ENCODE measurements around the gene TMEM39B. TPM values are rescaled to one million over a fixed set of nuclear protein-coding genes. Genes with fewer than 3 reads are reported as not detected.
"Not testable (repeated sequence)": the region's sequence is repeated elsewhere in the genome, so short reads cannot be mapped to it uniquely, and the experiment has no call there.

TMEM39B gene
- polyA plus RNA-seq, 1 donor from 2014 or later: 18.1 TPM

DNA sequence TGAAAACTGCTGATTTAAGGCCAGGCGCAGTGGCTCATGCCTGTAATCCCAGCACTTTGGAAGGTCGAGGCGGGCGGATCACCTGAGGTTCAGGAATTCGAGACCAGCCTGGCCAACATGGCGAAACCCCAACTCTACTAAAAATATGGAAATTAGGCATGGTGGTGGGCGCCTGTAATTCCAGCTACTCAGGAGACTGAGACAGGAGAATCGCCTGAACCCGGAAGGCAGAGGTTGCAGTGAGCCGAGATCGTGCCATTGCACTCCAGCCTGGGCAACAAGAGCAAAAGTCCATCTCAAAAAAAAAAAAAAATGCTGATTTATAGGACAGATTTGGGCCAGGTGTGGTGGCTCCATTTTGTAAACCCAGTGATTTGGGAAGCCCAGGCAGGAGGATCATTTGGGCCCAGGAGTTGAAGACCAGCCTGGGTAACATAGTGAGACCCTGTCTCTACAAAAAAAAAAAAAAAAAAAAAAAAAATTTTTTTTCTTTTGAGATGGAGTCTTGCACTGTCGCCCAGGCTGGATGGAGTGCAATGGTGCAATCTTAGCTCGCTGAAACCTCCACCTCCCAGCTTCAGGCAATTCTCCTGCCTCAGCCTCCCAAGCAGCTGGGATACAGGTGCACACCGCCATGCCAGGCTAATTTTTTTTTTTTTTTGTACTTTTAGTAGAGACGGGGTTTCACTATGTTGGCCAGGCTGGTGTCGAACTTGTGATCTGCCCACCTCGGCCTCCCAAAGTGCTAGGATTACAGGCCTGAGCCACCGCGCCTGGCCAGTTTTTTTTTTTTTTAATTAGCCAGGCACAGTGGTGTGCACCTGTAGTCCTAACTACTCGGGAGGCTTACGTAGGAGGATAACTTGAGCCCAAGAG is 6.9 kb upstream of the TMEM39B start:
- not testable (repeated sequence) for H3K9me2 ChIP-seq (ENCODE audit: insufficient read depth, low read length); H3K9ac ChIP-seq (ENCODE audit: low read length); H3K27ac ChIP-seq (ENCODE audit: low read length); H3K36me3 ChIP-seq (ENCODE audit: insufficient read depth, low read length); H2AFZ ChIP-seq (ENCODE audit: low read depth, low read length); H3K4me3 ChIP-seq (ENCODE audit: low read length); H3F3A ChIP-seq (ENCODE audit: insufficient read depth, low read length, poor library complexity, severe bottlenecking); H3K79me2 ChIP-seq (replicated peaks; ENCODE audit: insufficient read depth, low read length); H3K9me3 ChIP-seq (ENCODE audit: low read length); H4K20me1 ChIP-seq (ENCODE audit: insufficient read depth); H3K4me2 ChIP-seq (ENCODE audit: low read length); H3K27me3 ChIP-seq (ENCODE audit: insufficient read depth, low read depth, low read length)
- peak; percentile 20 for TF ChIP-seq POLR2AphosphoS5 (IDR thresholded peaks at IDR 0.05)

DNA sequence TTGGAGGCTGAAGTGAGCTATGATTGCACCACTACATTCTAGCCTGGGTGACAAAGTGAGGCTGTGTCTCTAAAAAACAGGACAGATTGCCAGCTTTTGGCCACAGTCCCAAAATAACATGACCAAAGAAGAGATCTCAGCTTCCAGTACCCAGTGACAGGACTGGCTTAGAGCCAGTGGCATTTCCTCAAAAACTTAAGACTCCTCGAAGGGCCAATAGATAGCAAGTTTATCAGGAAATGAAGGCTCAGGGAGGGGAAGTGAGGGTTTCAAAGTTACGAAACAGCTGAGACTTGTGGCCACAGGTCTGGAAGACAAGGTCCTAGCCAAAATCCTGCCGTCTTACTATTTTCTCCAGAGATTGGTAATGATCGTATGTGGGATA is 6.3 kb upstream of the TMEM39B start:
- Histone ChIP-seq H3K4me2 (ENCODE audit: low read length) (no peak overlapping the region), H3K4me3 (ENCODE audit: low read length) (no peak overlapping the region), H3K9me2 (ENCODE audit: insufficient read depth, low read length) (no peaks in the 10 kb centered on the region), H3K9me3 (ENCODE audit: low read length) (no peaks in the 10 kb centered on the region), H4K20me1 (ENCODE audit: insufficient read depth) (no peaks in the 10 kb centered on the region), H3K9ac (ENCODE audit: low read length) (no peak overlapping the region), H3F3A (ENCODE audit: insufficient read depth, low read length, poor library complexity, severe bottlenecking) (peaks cover 4% of the 10 kb centered on the region), H2AFZ (ENCODE audit: low read depth, low read length) (no peak overlapping the region), H3K79me2 (replicated peaks; ENCODE audit: insufficient read depth, low read length) (no peaks in the 10 kb centered on the region), H3K27me3 (ENCODE audit: insufficient read depth, low read depth, low read length) (no peaks in the 10 kb centered on the region), H3K36me3 (ENCODE audit: insufficient read depth, low read length) (peaks cover 4% of the 10 kb centered on the region), H3K27ac (ENCODE audit: low read length) (no peak overlapping the region)
- TF ChIP-seq POLR2AphosphoS5 (IDR thresholded peaks at IDR 0.05): no peak
- TF ChIP-seq EP300 (conservative IDR thresholded peaks at IDR 0.05; ENCODE audit: poor library complexity, severe bottlenecking): no peak
- TF ChIP-seq, protein P1, sequence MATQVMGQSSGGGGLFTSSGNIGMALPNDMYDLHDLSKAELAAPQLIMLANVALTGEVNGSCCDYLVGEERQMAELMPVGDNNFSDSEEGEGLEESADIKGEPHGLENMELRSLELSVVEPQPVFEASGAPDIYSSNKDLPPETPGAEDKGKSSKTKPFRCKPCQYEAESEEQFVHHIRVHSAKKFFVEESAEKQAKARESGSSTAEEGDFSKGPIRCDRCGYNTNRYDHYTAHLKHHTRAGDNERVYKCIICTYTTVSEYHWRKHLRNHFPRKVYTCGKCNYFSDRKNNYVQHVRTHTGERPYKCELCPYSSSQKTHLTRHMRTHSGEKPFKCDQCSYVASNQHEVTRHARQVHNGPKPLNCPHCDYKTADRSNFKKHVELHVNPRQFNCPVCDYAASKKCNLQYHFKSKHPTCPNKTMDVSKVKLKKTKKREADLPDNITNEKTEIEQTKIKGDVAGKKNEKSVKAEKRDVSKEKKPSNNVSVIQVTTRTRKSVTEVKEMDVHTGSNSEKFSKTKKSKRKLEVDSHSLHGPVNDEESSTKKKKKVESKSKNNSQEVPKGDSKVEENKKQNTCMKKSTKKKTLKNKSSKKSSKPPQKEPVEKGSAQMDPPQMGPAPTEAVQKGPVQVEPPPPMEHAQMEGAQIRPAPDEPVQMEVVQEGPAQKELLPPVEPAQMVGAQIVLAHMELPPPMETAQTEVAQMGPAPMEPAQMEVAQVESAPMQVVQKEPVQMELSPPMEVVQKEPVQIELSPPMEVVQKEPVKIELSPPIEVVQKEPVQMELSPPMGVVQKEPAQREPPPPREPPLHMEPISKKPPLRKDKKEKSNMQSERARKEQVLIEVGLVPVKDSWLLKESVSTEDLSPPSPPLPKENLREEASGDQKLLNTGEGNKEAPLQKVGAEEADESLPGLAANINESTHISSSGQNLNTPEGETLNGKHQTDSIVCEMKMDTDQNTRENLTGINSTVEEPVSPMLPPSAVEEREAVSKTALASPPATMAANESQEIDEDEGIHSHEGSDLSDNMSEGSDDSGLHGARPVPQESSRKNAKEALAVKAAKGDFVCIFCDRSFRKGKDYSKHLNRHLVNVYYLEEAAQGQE (IDR thresholded peaks at IDR 0.05; ENCODE audit: borderline replicate concordance): no peak
- TF ChIP-seq TAF1 (IDR thresholded peaks at IDR 0.05; ENCODE audit: low read depth): no peak
- TF ChIP-seq SMC3 (conservative IDR thresholded peaks at IDR 0.05; ENCODE audit: poor library complexity): no peak
- TF ChIP-seq RAD21 (conservative IDR thresholded peaks at IDR 0.05): no peak

GRCh38 chr1:32068957-32069588 is 3.7 kb upstream of the TMEM39B start:
- H2AFZ ChIP-seq (ENCODE audit: low read depth, low read length): no peak overlapping the region
- H3F3A ChIP-seq (ENCODE audit: insufficient read depth, low read length, poor library complexity, severe bottlenecking): no peaks in the 10 kb centered on the region
- no peak overlapping the region for H3K4me3 ChIP-seq (ENCODE audit: low read length)
- H3K36me3 ChIP-seq (ENCODE audit: insufficient read depth, low read length): no peaks in the 10 kb centered on the region
- H3K9me3 ChIP-seq (ENCODE audit: low read length): no peaks in the 10 kb centered on the region
- no peaks in the 10 kb centered on the region for H3K9me2 ChIP-seq (ENCODE audit: insufficient read depth, low read length)
- no peak overlapping the region for H3K9ac ChIP-seq (ENCODE audit: low read length)
- no peak overlapping the region for H3K27ac ChIP-seq (ENCODE audit: low read length)
- H4K20me1 ChIP-seq (ENCODE audit: insufficient read depth): no peaks in the 10 kb centered on the region
- no peaks in the 10 kb centered on the region for H3K27me3 ChIP-seq (ENCODE audit: insufficient read depth, low read depth, low read length)
- no peak overlapping the region for H3K4me2 ChIP-seq (ENCODE audit: low read length)
- TF ChIP-seq POLR2AphosphoS5 (IDR thresholded peaks at IDR 0.05) (peak; percentile 23), TAF1 (IDR thresholded peaks at IDR 0.05; ENCODE audit: low read depth) (no peak)
- H3K79me2 ChIP-seq (replicated peaks; ENCODE audit: insufficient read depth, low read length): peaks cover 6% of the 10 kb centered on the region
